Right ventricle myocardium superior (tissue), 1 donor: ENCODE results near the gene BRSK1. TPM values are rescaled to one million over a fixed set of nuclear protein-coding genes. Genes with fewer than 3 reads are reported as not detected.

Experiments
- ATAC-seq: fragments of 200-7000 bp; cut with Tn5 transposase; one replicate; pipeline ENCODE4 v1.9.1; 2020; ENCODE audit warnings: mild to moderate bottlenecking; ENCODE audit not compliant: poor library complexity
- DNase-seq: peaks from one replicate; pipeline ENCODE4 v3.0.0-alpha.2; 2020
- intact Hi-C: fragments of 100-400 bp; cut with DNase I; formaldehyde crosslinking; loops from one replicate; pipeline ENCODE4 v1.11.2; 2022
- total RNA-seq: library from RNA; stranded (reverse); fragmentation: NEBNext Ultra II Directional; extraction: Animal tissue kit (Norgen Biotek cat#: 25700); gene quantifications from one replicate; pipeline ENCODE4 v1.2.1, GENCODE V29; 2021
- donor health status: DM: no; HTN: yes; CAD: no; lungs with severe emphysema.

BRSK1 gene
- total RNA-seq, 1 donor from 2014 or later: 1.6 TPM

- ATAC-seq (no peak), DNase-seq (no peak)
- intact Hi-C loops: no loop called here
These were observed 58.1 kb downstream of the BRSK1 start for GRCh38 chr19:55341595-55342531.

- intact Hi-C loops: no loop called here
- DNase-seq: no peak
- ATAC-seq: no peak
These were observed 60.6 kb downstream of the BRSK1 start for GRCh38 chr19:55344444-55344843.

GRCh38 chr19:55345101-55345817, 61.5 kb downstream of the BRSK1 start:
- DNase-seq (no peak), ATAC-seq (no peak)
- intact Hi-C loops: no loop called here

- peak; percentile 71 for DNase-seq
- peak; percentile 23 for ATAC-seq
- intact Hi-C loops: no loop called here
These were observed 62.3 kb downstream of the BRSK1 start for GRCh38 chr19:55345818-55346724.

- DNase-seq: no peak
These were observed 63.1 kb downstream of the BRSK1 start for GRCh38 chr19:55346725-55347441.

GRCh38 chr19:55347442-55348009, 63.7 kb downstream of the BRSK1 start:
- intact Hi-C loops: no loop called here
- ATAC-seq (no peak), DNase-seq (no peak)

More at GRCh38 chr19:55346725-55347441, 63.1 kb downstream of the BRSK1 start:
- intact Hi-C loops: no loop called here
- peak; percentile 30 for ATAC-seq

- intact Hi-C loops: no loop called here
- ATAC-seq (no peak), DNase-seq (no peak)
These were observed 64.7 kb downstream of the BRSK1 start for GRCh38 chr19:55348317-55349034.

GRCh38 chr19:55350620-55351315, 67.0 kb downstream of the BRSK1 start:
- intact Hi-C loops: no loop called here
- DNase-seq (no peak), ATAC-seq (no peak)

GRCh38 chr19:55352040-55352439, 68.2 kb downstream of the BRSK1 start:
- ATAC-seq (no peak), DNase-seq (no peak)
- intact Hi-C loops: no loop called here

GRCh38 chr19:55352549-55353145, 68.8 kb downstream of the BRSK1 start:
- intact Hi-C loops: no loop called here
- no peak for DNase-seq
- no peak for ATAC-seq

- intact Hi-C loops: no loop called here
- ATAC-seq (no peak), DNase-seq (no peak)
These were observed 69.6 kb downstream of the BRSK1 start for GRCh38 chr19:55353356-55353802.

GRCh38 chr19:55353803-55354697, 70.3 kb downstream of the BRSK1 start:
- intact Hi-C loops: no loop called here
- ATAC-seq (peak; percentile 90), DNase-seq (peak; percentile 81)

GRCh38 chr19:55354698-55355212, 71.0 kb downstream of the BRSK1 start, which contains the start of gene COX6B2:
Gene COX6B2, minus strand, starts transcription at chr19:55354719. Its CDS starts 198 bp downstream, at chr19:55354521.
- intact Hi-C loops: no loop called here
- ATAC-seq (no peak), DNase-seq (no peak)

GRCh38 chr19:55355213-55355821, 71.5 kb downstream of the BRSK1 start:
- ATAC-seq: no peak
- intact Hi-C loops: no loop called here
- DNase-seq: no peak

GRCh38 chr19:55358493-55358892, 74.7 kb downstream of the BRSK1 start:
- intact Hi-C loops: no loop called here
- DNase-seq: no peak
- ATAC-seq: no peak
